ENCODE data around the gene HDLBP.

DNA sequence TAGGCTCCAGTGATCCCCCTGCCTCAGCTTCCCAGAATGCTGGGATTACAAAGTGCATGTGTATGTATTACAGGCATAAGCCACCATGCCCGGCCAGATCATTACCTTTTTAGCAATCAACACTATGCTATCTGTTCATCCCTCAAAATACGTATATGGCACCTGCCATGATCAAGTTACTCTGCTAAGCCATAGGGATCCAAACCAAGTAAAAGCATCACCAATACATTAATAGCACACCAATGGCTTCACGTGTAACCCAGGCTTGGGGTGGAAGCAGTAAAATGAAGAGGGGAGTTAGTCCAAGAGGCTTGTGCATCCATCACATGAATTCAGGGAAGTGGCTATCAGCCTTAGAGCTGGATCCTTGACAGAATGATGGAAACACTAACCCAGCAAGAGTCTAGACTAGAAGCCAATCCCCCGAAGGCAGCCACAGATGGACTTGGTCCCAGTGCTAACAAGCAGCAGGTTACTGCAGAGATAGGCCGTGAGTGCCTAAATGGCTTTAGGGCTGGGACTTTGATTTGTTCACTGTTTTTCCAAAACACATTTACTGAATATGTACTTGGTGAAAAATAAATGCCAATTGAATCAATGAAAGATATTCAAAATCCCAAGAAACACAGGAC is 11.3 kb downstream of the HDLBP start:
- TF ChIP-seq MAZ (IDR thresholded peaks at IDR 0.05; ENCODE audit: borderline replicate concordance, low read depth, low read length) (no peak), POLR2A (IDR thresholded peaks at IDR 0.05; ENCODE audit: low read depth, low read length) (no peak), RFX5 (IDR thresholded peaks at IDR 0.05; ENCODE audit: low read depth, low read length) (no peak)
- TF ChIP-seq, protein P1, sequence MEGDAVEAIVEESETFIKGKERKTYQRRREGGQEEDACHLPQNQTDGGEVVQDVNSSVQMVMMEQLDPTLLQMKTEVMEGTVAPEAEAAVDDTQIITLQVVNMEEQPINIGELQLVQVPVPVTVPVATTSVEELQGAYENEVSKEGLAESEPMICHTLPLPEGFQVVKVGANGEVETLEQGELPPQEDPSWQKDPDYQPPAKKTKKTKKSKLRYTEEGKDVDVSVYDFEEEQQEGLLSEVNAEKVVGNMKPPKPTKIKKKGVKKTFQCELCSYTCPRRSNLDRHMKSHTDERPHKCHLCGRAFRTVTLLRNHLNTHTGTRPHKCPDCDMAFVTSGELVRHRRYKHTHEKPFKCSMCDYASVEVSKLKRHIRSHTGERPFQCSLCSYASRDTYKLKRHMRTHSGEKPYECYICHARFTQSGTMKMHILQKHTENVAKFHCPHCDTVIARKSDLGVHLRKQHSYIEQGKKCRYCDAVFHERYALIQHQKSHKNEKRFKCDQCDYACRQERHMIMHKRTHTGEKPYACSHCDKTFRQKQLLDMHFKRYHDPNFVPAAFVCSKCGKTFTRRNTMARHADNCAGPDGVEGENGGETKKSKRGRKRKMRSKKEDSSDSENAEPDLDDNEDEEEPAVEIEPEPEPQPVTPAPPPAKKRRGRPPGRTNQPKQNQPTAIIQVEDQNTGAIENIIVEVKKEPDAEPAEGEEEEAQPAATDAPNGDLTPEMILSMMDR (conservative IDR thresholded peaks at IDR 0.05; ENCODE audit: low read depth, low read length) = no peak
